Left cardiac atrium (tissue), 4 donors: ENCODE measurements around the gene RBM20. TPM values are rescaled to one million over a fixed set of nuclear protein-coding genes. Genes with fewer than 3 reads are reported as not detected.
A peak's percentile ranks its signal among the peaks of the same experiment; 100 is the strongest.

Experiments used
- ATAC-seq, 2 donors: fragments of 200-7000 bp; cut with Tn5 transposase; one replicate each; pipeline ENCODE4 v1.9.1; 2020; ENCODE audit warnings: mild to moderate bottlenecking in 2 of 2, moderate library complexity in 2 of 2
- DNase-seq: peaks from one replicate; pipeline ENCODE4 v3.0.0-alpha.2; 2020
- intact Hi-C, 2 donors: fragments of 100-400 bp; cut with DNase I; formaldehyde crosslinking; loops; one replicate each; pipeline versions ENCODE4 v1.14.1 to v1.15.1; 2022 to 2023
- total RNA-seq, 2 donors: library from RNA; stranded (reverse); fragmentation: NEBNext Ultra II Directional; extraction: Animal tissue kit (Norgen Biotek cat#: 25700); gene quantifications; one replicate each; pipeline ENCODE4 v1.2.1, GENCODE V29; 2021
- donor health status: DM: no; HTN: yes; CAD: no.
- donor health status: DM: no; HTN: yes; CAD: no; lungs with severe emphysema.
- donor health status: DM: yes; HTN: yes; CAD: no.
- donor health status: Dilated cardiomyopathy.

Gene RBM20
- total RNA-seq, 2 donors from 2014 or later: 37.2 to 44.1 TPM

GRCh38 chr10:110881247-110881646, 237.1 kb downstream of the RBM20 start:
- ATAC-seq (peak in 1 of 2 donors; percentile 63), DNase-seq (no peak)
- intact Hi-C loops: no loop called here

- DNase-seq: no peak
- intact Hi-C loops: no loop called here
- no peak for ATAC-seq
These were observed 237.8 kb downstream of the RBM20 start for GRCh38 chr10:110881905-110882304.

- intact Hi-C loops: no loop called here
- ATAC-seq (no peak), DNase-seq (no peak)
These were observed 239.8 kb downstream of the RBM20 start for GRCh38 chr10:110883924-110884323.

DNA sequence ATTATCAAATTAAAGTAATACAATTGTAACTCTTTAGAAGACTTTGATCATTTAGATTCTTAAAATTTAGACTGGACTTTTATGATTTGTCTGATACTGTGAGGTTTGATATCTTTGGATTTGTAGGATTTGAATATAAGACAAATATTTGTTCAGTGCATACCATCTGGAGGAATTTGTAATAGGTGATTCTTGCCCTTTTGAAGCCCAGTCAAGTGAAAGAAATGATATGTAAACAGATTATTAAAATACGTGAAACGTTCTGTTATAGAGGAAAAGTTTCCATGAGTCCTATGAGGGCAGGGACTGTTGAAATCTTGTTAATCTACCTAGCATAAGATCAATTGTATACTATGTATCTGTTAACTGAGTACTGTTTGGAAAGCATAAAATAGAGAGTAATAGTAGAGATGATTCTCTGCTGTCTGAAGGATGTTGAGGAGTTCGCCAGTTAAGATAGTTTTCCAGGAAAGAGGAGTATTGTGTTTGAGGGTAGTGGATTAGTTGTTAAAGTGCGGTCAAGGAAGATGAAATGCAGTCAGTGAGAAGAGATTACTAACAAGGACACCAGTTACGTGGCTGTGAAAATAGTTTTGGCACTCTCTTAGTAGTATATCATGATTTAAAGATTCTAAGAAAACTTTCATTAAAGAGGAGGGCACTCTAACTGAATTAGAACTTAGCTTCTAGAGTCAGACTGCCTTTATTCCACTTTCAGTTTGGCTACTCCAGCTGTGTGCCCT, 242.0 kb downstream of the RBM20 start:
- DNase-seq: no peak
- no peak for ATAC-seq
- intact Hi-C loops: no loop called here

DNA sequence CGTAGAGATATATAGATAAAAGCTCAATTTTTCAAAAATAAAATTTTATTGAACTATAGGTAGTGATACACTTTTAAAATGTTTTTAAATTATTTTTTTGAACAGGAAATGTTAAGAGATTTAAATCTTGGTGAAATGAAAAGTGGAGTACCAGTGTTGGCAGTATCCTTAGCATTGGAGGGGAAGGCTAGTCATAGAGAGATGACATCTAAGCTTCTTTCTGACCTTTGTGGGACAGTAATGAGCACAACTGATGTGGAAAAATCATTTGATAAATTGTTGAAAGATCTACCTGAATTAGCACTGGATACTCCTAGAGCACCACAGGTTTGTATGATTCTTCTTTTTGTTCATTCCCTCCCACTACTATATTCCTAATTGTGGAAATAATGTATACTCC, 243.4 kb downstream of the RBM20 start:
- ATAC-seq: no peak
- intact Hi-C loops: no loop called here
- no peak for DNase-seq

Other genes starting within 250 kb of the RBM20 start
- gene DUSP5, start 146.4 kb upstream of the RBM20 start, total RNA-seq: 10 to 100 TPM in 1 of 2 donors, 1 to 10 TPM in 1; 8.9 to 14.3 TPM
- gene SMC3, start 76.6 kb upstream of the RBM20 start, total RNA-seq: 10 to 100 TPM; 23.8 to 24.4 TPM
- 10 to 100 TPM; 46.7 to 71.2 TPM for gene PDCD4, start 227.6 kb downstream of the RBM20 start, total RNA-seq